ENCODE measurements around the gene TCF12.

- TF ChIP-seq CTCF (IDR thresholded peaks at IDR 0.05; ENCODE audit: low read length) (no peak), EZH2 (IDR thresholded peaks at IDR 0.05; ENCODE audit: borderline replicate concordance, low read length) (no peak)
These were observed 233.7 kb downstream of the TCF12 start for GRCh38 chr15:57152133-57152532.
